GM12874 (cell line): ENCODE measurements around the gene USP24.

Experiments used
- CTCF ChIP-seq: IDR thresholded peaks from 2 replicates; pipeline ENCODE4 v1.5.1; 2011; ENCODE audit warnings: low read depth, mild to moderate bottlenecking, control low read depth, low read length, moderate library complexity; ENCODE audit not compliant: insufficient read depth

USP24 gene

GRCh38 chr1:55153031-55153430, 62.1 kb downstream of the USP24 start:
- no peak for TF ChIP-seq CTCF

GRCh38 chr1:55150880-55151588, 64.1 kb downstream of the USP24 start:
- no peak for TF ChIP-seq CTCF

GRCh38 chr1:55148676-55149075, 66.5 kb downstream of the USP24 start:
- no peak for TF ChIP-seq CTCF

- no peak for TF ChIP-seq CTCF
Measured at GRCh38 chr1:55147524-55147923, 67.6 kb downstream of the USP24 start.

- TF ChIP-seq CTCF = no peak
Measured at GRCh38 chr1:55146781-55147180, 68.4 kb downstream of the USP24 start.

- TF ChIP-seq CTCF = no peak
Measured at GRCh38 chr1:55144886-55145285, 70.3 kb downstream of the USP24 start.

GRCh38 chr1:55143684-55144083, 71.5 kb downstream of the USP24 start:
- peak; percentile 22; the same call in 1 of the 2 replicates for TF ChIP-seq CTCF
